Suprapubic skin (tissue), 4 donors: ENCODE measurements around the gene GNAI1. TPM values are rescaled to one million over a fixed set of nuclear protein-coding genes. Genes with fewer than 3 reads are reported as not detected.

Experiments
- DNase-seq, 2 donors: peaks; one replicate each; pipeline ENCODE4 v3.0.0-alpha.2; 2019; ENCODE audit warnings: low spot score in 2 of 2
- H3K27ac ChIP-seq: fragments of 200-600 bp; sonication (generic); one replicate; pipeline ENCODE4 v1.5.1; 2019
- H3K27me3 ChIP-seq: fragments of 200-600 bp; sonication (generic); one replicate; pipeline ENCODE4 v1.5.1; 2019
- H3K36me3 ChIP-seq: fragments of 200-600 bp; sonication (generic); one replicate; pipeline ENCODE4 v1.5.1; 2019
- H3K4me1 ChIP-seq: fragments of 200-600 bp; sonication (generic); one replicate; pipeline ENCODE4 v1.5.1; 2019
- H3K4me3 ChIP-seq: fragments of 200-600 bp; sonication (generic); one replicate; pipeline ENCODE4 v1.5.1; 2019; ENCODE audit warnings: mild to moderate bottlenecking
- H3K9me3 ChIP-seq: fragments of 200-600 bp; sonication (generic); one replicate; pipeline ENCODE4 v1.5.1; 2019
- CTCF ChIP-seq, 2 donors: fragments of 200-600 bp in 1 of 2; fragments of 450-650 bp in 1 of 2; sonication (generic) in 1 of 2; IDR thresholded peaks; one replicate each; pipeline ENCODE4 v1.5.1; 2016 to 2019; ENCODE audit warnings: antibody characterized with exemption in 2 of 2, mild to moderate bottlenecking in 1 of 2, moderate library complexity in 1 of 2
- EP300 ChIP-seq: sonication (generic); formaldehyde crosslinking; IDR thresholded peaks from one replicate; pipeline ENCODE4 v1.6.1; 2017; ENCODE audit warnings: antibody characterized with exemption
- POLR2A ChIP-seq, 2 donors: fragments of 450-650 bp; IDR thresholded peaks; one replicate each; pipeline ENCODE4 v1.6.1; 2017; ENCODE audit warnings: antibody characterized with exemption in 2 of 2, mild to moderate bottlenecking in 2 of 2, moderate library complexity in 2 of 2
- POLR2AphosphoS5 ChIP-seq, 3 donors: sonication (generic); formaldehyde crosslinking; IDR thresholded peaks; one replicate each; pipeline ENCODE4 v1.6.1; 2017; ENCODE audit warnings: antibody characterized with exemption in 3 of 3
- WGBS: methylation state at CpG from one replicate; pipeline ENCODE4 v1.1.5; 2018; 5-methylcytosine and 5-hydroxymethylcytosine counted together
- total RNA-seq, 4 donors: library from RNA; depleted of rRNA; stranded (reverse); fragments of >200 nt; gene quantifications; one replicate each; pipeline ENCODE4 v1.1.0, GENCODE V29; 2016

The GNAI1 gene
- total RNA-seq, 4 donors from 2014 or later: 64.9 to 87.9 (median 72.1) TPM

DNA sequence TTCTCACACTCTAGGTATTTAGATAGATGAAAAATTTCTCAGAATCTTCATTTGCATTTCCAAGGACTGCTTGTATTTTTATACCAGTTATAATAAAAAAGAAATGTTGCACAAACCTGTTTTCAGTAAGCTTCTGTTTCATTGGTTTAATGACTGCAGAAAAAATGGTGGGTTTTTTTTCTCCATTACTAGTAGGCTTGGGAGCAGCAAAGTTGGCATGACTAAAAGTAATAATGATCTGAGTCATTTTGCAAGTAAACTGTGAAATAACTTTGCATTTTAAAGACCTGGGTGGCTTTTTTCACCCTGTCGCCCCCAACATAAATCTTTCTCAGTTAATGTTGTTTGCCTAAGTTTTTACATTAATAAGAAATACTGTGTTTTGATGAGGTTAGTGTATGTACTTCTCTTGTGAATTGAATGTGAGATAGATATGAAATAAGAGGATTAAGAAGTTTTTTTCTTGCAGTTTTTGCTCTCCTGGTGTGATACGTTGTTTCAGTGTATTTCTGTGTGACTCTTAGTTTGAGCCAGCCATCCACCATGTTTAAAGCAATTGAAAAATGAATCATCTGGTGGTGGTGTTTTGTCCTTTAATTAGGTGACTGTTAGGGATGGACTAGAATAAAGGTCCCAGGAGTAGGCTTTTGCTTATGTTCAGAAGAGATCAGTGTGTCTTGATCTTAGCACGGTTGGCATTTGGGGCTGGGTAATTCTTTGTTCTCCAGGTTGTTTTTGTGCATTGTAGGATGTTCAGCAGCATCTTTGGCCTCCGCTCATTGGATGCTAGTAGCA lies 1.8 kb downstream of the GNAI1 start:
- Histone ChIP-seq H3K4me1 (peaks cover 51% of the 10 kb centered on the region), H3K36me3 (no peaks in the 10 kb centered on the region), H3K27ac (peak overlapping the region; percentile 96), H3K9me3 (no peaks in the 10 kb centered on the region), H3K27me3 (no peaks in the 10 kb centered on the region), H3K4me3 (peak overlapping the region; percentile 93)
- no peak for TF ChIP-seq CTCF (IDR thresholded peaks at IDR 0.05)
- no peak for TF ChIP-seq POLR2AphosphoS5 (IDR thresholded peaks at IDR 0.05)
- no peak for TF ChIP-seq POLR2A (IDR thresholded peaks at IDR 0.05)
- TF ChIP-seq EP300: no peak
- no peak for DNase-seq
- 34% methylated on average over 4 of the region's 4 CpGs for WGBS

DNA sequence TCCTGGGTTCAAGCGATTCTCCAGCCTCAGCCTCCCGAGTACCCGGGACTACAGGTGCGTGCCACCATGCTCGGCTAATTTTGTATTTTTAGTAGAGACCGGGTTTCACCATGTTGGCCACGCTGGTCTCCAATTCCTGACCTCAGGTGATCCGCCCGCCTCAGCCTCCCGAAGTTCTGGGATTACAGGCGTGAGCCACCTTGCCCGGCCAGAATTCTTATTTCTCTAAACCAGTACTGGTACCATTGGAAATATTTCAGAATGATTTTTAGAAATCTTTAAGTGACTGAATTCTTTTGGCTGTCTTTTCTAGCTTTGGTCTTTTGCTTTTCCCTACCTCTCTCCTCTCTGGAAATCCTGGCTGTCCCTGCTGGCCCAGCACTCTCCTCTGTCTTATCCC lies 2.8 kb downstream of the GNAI1 start:
- H3K4me3 ChIP-seq: peak overlapping the region; percentile 93
- H3K36me3 ChIP-seq: no peaks in the 10 kb centered on the region
- WGBS: 75% methylated on average over 12 of the region's 12 CpGs
- TF ChIP-seq CTCF (IDR thresholded peaks at IDR 0.05): no peak
- TF ChIP-seq POLR2A (IDR thresholded peaks at IDR 0.05): no peak
- no peak for TF ChIP-seq EP300
- no peak for TF ChIP-seq POLR2AphosphoS5 (IDR thresholded peaks at IDR 0.05)
- H3K27me3 ChIP-seq: no peaks in the 10 kb centered on the region
- H3K4me1 ChIP-seq: peaks cover 51% of the 10 kb centered on the region
- no peak overlapping the region for H3K27ac ChIP-seq
- peak in 1 of 2 donors; percentile 34 for DNase-seq
- H3K9me3 ChIP-seq: no peaks in the 10 kb centered on the region

- Histone ChIP-seq H3K4me3 (peak overlapping the region; percentile 8), H3K4me1 (peaks cover 42% of the 10 kb centered on the region), H3K9me3 (no peaks in the 10 kb centered on the region), H3K27me3 (no peaks in the 10 kb centered on the region), H3K27ac (no peak overlapping the region), H3K36me3 (no peaks in the 10 kb centered on the region)
- WGBS: 5% methylated on average over 1 of the region's 1 CpG
- DNase-seq: no peak
- TF ChIP-seq CTCF (IDR thresholded peaks at IDR 0.05): no peak
- no peak for TF ChIP-seq EP300
- TF ChIP-seq POLR2AphosphoS5 (IDR thresholded peaks at IDR 0.05): no peak
- no peak for TF ChIP-seq POLR2A (IDR thresholded peaks at IDR 0.05)
These were observed 4.6 kb downstream of the GNAI1 start for GRCh38 chr7:80139236-80139635.

GRCh38 chr7:80140388-80140787 lies 5.8 kb downstream of the GNAI1 start:
- no peak for TF ChIP-seq EP300
- TF ChIP-seq POLR2A (IDR thresholded peaks at IDR 0.05): no peak
- 63% methylated on average over 4 of the region's 4 CpGs for WGBS
- no peak for DNase-seq
- Histone ChIP-seq H3K36me3 (no peaks in the 10 kb centered on the region), H3K4me3 (no peak overlapping the region), H3K4me1 (peaks cover 51% of the 10 kb centered on the region), H3K27me3 (no peaks in the 10 kb centered on the region), H3K9me3 (no peaks in the 10 kb centered on the region), H3K27ac (no peak overlapping the region)

DNA sequence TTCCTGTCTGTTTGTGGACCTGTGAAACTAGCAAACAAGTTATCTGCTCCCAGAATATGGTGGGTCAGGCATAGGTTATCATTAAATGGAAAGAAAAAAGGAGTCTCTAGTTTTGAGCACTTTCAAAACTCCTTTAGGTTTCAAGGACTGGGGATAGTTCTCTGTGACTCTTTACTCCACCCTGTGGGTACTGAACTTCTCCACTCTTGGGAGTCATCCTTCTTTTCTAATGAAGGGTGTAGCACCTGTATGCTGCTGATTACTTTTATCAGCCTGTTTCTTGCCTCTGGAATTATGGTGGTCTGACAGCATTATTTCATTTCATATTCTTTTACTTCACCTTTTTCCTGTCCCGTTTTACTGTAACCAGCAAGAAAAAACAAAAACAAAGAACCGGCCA lies 6.7 kb downstream of the GNAI1 start:
- 92% methylated on average over 2 of the region's 2 CpGs for WGBS
- H3K4me3 ChIP-seq: no peak overlapping the region
- H3K4me1 ChIP-seq: peaks cover 55% of the 10 kb centered on the region
- no peaks in the 10 kb centered on the region for H3K27me3 ChIP-seq
- DNase-seq: no peak
- TF ChIP-seq POLR2AphosphoS5 (IDR thresholded peaks at IDR 0.05) (no peak), EP300 (no peak), POLR2A (IDR thresholded peaks at IDR 0.05) (no peak)
- no peak overlapping the region for H3K27ac ChIP-seq
- no peaks in the 10 kb centered on the region for H3K36me3 ChIP-seq
- H3K9me3 ChIP-seq: no peaks in the 10 kb centered on the region

- Histone ChIP-seq H3K36me3 (no peaks in the 10 kb centered on the region), H3K9me3 (no peaks in the 10 kb centered on the region), H3K27ac (no peak overlapping the region), H3K27me3 (no peaks in the 10 kb centered on the region), H3K4me1 (peaks cover 58% of the 10 kb centered on the region), H3K4me3 (no peak overlapping the region)
- WGBS: 94% methylated on average over 1 of the region's 1 CpG
- no peak for TF ChIP-seq CTCF (IDR thresholded peaks at IDR 0.05)
- no peak for TF ChIP-seq EP300
- no peak for TF ChIP-seq POLR2A (IDR thresholded peaks at IDR 0.05)
- TF ChIP-seq POLR2AphosphoS5 (IDR thresholded peaks at IDR 0.05): no peak
- DNase-seq: no peak
These were observed 8.4 kb downstream of the GNAI1 start for GRCh38 chr7:80142853-80143580.
